Measurements from ENCODE around the gene REEP6. TPM values are rescaled to one million over a fixed set of nuclear protein-coding genes. Genes with fewer than 3 reads are reported as not detected.

REEP6 gene
- total and polyA plus RNA-seq, 2 of the 8 experiments (the other 6 are each of a cell fraction or from before 2014, with no cell fraction given) = 12.6 to 20.7 TPM

GRCh38 chr19:1481893-1482360, 9.1 kb upstream of the REEP6 start:
- ChIA-PET POLR2A (ENCODE audit: partially characterized antibody) (interaction anchor here (0.8 to 1.0 kb wide), 4 partner anchors 13 to 52 kb away, joined by 3 read pairs; no protein-coding TSS in a partner anchor), CTCF (ENCODE audit: partially characterized antibody) (interaction anchor here (0.7 to 1.1 kb wide), 4 partner anchors 16 to 34 kb away, joined by 3 to 4 read pairs (median 3); no protein-coding TSS in a partner anchor)
- peaks cover 7% of the 10 kb centered on the region for H3K23me2 ChIP-seq (ENCODE audit: low read depth, low read length)
- H3K4me2 ChIP-seq (ENCODE audit: insufficient read depth in 1 of 2, low read depth in 2 of 2, low read length in 2 of 2) = no peak overlapping the region
- no peak overlapping the region for H2BK12ac ChIP-seq (ENCODE audit: low read depth, low read length)
- no peak overlapping the region for H3K9ac ChIP-seq (replicated peaks in 1 of 4; ENCODE audit: extremely low read depth in 1 of 4, low read depth in 3 of 4, low read length in 3 of 4)
- no peak overlapping the region for H2AK5ac ChIP-seq (ENCODE audit: low read depth, low read length)
- DNase-seq (ENCODE audit: low read depth in 1 of 2, low spot score in 2 of 2) (no peak), FAIRE-seq (no peak)
- H3K79me1 ChIP-seq (ENCODE audit: low read depth, low read length) = no peaks in the 10 kb centered on the region; the same call in 1 of the 2 replicates
- H3K4ac ChIP-seq (replicated peaks; ENCODE audit: insufficient read length, low read depth, low read length) = no peak overlapping the region
- H3K9me3 ChIP-seq (ENCODE audit: insufficient read depth in 2 of 2, low read depth in 1 of 2, low read length in 1 of 2) = no peaks in the 10 kb centered on the region
- no peak overlapping the region for H4K91ac ChIP-seq (replicated peaks; ENCODE audit: insufficient read length, low read length)
- peaks cover 0 to 3% (median 1%) of the 10 kb centered on the region in 4 experiments; a peak in 1 of 8 replicates for H3K36me3 ChIP-seq (ENCODE audit: control insufficient read depth in 2 of 4, insufficient read depth in 4 of 4, low read length in 3 of 4)
- H4K8ac ChIP-seq (ENCODE audit: extremely low read depth, insufficient read depth, low read length) = no peak overlapping the region; the same call in 1 of the 2 replicates
- no peak overlapping the region for H2BK20ac ChIP-seq (ENCODE audit: low read length)
- no peak overlapping the region for H2BK15ac ChIP-seq (ENCODE audit: low read length)
- no peak overlapping the region for H2AFZ ChIP-seq (ENCODE audit: low read length)
- H2BK120ac ChIP-seq (replicated peaks; ENCODE audit: low read depth, low read length) = no peak overlapping the region
- no peaks in the 10 kb centered on the region for H3K27me3 ChIP-seq (replicated peaks in 1 of 4; ENCODE audit: control insufficient read depth in 3 of 4, extremely low read depth in 1 of 4, insufficient read depth in 3 of 4, low read length in 3 of 4)
- no peak overlapping the region for H3K27ac ChIP-seq (ENCODE audit: low read depth, low read length)
- H4K20me1 ChIP-seq (replicated peaks in 1 of 2; ENCODE audit: control insufficient read depth in 1 of 2, insufficient read depth in 2 of 2, low read length in 2 of 2) = no peaks in the 10 kb centered on the region
- no peak overlapping the region for H3K18ac ChIP-seq (ENCODE audit: extremely low read depth, low read length)
- no peaks in the 10 kb centered on the region; a peak in 2 of 7 replicates for H3K4me1 ChIP-seq (replicated peaks in 1 of 4; ENCODE audit: control insufficient read depth in 3 of 4, insufficient read depth in 4 of 4, low read length in 3 of 4)
- no peak overlapping the region for H4K5ac ChIP-seq (ENCODE audit: insufficient read length, low read depth, low read length)
- 93% methylated on average over 27 of the region's 36 CpGs; no CpG with 5 or more reads in 1 of the 2 experiments for WGBS, 2 experiments (ENCODE audit: extremely low coverage in 1 of 2, insufficient coverage in 1 of 2, insufficient read length in 1 of 2, insufficient replicate concordance in 2 of 2, low coverage in 1 of 2, low lambda C conversion rate in 2 of 2, missing lambda C conversion rate in 1 of 2)
- H3K14ac ChIP-seq (ENCODE audit: insufficient read length) = no peak overlapping the region
- H3K56ac ChIP-seq (replicated peaks; ENCODE audit: insufficient read length, low read depth, low read length) = no peak overlapping the region
- no peak overlapping the region for H3K23ac ChIP-seq (ENCODE audit: insufficient read length)
- peaks cover 0 to 4% of the 10 kb centered on the region in 2 experiments; a peak in 1 of 4 replicates for H3K79me2 ChIP-seq (ENCODE audit: control insufficient read depth in 1 of 2, insufficient read depth in 2 of 2, low read length in 2 of 2)
- no peak overlapping the region for H3K4me3 ChIP-seq (ENCODE audit: extremely low read depth in 1 of 4, insufficient read depth in 2 of 4, low read depth in 3 of 4, low read length in 4 of 4)
- no peak overlapping the region for H2BK5ac ChIP-seq (ENCODE audit: low read depth, low read length)
- TF ChIP-seq TAF7 (optimal IDR thresholded peaks at IDR 0.05; ENCODE audit: borderline replicate concordance, low read depth, low read length) = no peak
- no peak for TF ChIP-seq ATF3 (IDR thresholded peaks at IDR 0.05; ENCODE audit: insufficient read depth, low read depth, low read length)

Measured in H1 (cell line).